ENCODE data around the gene HYAL3.

GRCh38 chr3:50323614-50324199, 24.5 kb upstream of the HYAL3 start:
- TF ChIP-seq, protein P1, sequence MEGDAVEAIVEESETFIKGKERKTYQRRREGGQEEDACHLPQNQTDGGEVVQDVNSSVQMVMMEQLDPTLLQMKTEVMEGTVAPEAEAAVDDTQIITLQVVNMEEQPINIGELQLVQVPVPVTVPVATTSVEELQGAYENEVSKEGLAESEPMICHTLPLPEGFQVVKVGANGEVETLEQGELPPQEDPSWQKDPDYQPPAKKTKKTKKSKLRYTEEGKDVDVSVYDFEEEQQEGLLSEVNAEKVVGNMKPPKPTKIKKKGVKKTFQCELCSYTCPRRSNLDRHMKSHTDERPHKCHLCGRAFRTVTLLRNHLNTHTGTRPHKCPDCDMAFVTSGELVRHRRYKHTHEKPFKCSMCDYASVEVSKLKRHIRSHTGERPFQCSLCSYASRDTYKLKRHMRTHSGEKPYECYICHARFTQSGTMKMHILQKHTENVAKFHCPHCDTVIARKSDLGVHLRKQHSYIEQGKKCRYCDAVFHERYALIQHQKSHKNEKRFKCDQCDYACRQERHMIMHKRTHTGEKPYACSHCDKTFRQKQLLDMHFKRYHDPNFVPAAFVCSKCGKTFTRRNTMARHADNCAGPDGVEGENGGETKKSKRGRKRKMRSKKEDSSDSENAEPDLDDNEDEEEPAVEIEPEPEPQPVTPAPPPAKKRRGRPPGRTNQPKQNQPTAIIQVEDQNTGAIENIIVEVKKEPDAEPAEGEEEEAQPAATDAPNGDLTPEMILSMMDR (CRISPR knock-in tag; IDR thresholded peaks at IDR 0.05): no peak
- TF ChIP-seq, protein P2, sequence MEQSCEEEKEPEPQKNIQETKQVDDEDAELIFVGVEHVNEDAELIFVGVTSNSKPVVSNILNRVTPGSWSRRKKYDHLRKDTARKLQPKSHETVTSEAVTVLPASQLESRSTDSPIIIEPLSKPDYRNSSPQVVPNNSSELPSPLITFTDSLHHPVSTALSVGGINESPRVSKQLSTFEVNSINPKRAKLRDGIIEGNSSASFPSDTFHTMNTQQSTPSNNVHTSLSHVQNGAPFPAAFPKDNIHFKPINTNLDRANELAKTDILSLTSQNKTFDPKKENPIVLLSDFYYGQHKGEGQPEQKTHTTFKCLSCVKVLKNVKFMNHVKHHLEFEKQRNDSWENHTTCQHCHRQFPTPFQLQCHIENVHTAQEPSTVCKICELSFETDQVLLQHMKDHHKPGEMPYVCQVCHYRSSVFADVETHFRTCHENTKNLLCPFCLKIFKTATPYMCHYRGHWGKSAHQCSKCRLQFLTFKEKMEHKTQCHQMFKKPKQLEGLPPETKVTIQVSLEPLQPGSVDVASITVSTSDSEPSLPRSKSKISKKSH (CRISPR knock-in tag; IDR thresholded peaks at IDR 0.05; ENCODE audit: borderline replicate concordance): no peak
- TF ChIP-seq POLR2A (IDR thresholded peaks at IDR 0.05; ENCODE audit: insufficient read depth in 1 of 2, low read depth in 2 of 2, low read length in 2 of 2) (no peak), SP2 (CRISPR knock-in tag; IDR thresholded peaks at IDR 0.05) (no peak)
